Measurements from ENCODE around the gene SLC7A6. TPM values are rescaled to one million over a fixed set of nuclear protein-coding genes. Genes with fewer than 3 reads are reported as not detected.

Gene SLC7A6
- total and polyA plus RNA-seq, 2 of the 13 experiments (the other 11 are each of a cell fraction or from before 2014, with no cell fraction given), result 35.8 to 70.8 TPM

GRCh38 chr16:68328151-68328859, 64.0 kb downstream of the SLC7A6 start (continued):
- TF ChIP-seq PITX1 (CRISPR knock-in tag; IDR thresholded peaks at IDR 0.05) (peak; percentile 49; the same call in 1 of the 2 replicates), ZNF318 (CRISPR knock-in tag; IDR thresholded peaks at IDR 0.05) (no peak), TBL1XR1 (IDR thresholded peaks at IDR 0.05; ENCODE audit: borderline replicate concordance, low read length, partially characterized antibody) (peak; percentile 35), TEF (CRISPR knock-in tag; IDR thresholded peaks at IDR 0.05) (no peak), MEF2D (CRISPR knock-in tag; IDR thresholded peaks at IDR 0.05) (peak; percentile 36; the same call in 1 of the 2 replicates), SP5 (CRISPR knock-in tag; IDR thresholded peaks at IDR 0.05; ENCODE audit: borderline replicate concordance, low read depth) (peak; percentile 60; the same call in 1 of the 2 replicates), KLF15 (CRISPR knock-in tag; IDR thresholded peaks at IDR 0.05; ENCODE audit: borderline replicate concordance) (no peak), MTA1 (CRISPR knock-in tag; IDR thresholded peaks at IDR 0.05; ENCODE audit: borderline replicate concordance) (no peak), ZNF460 (CRISPR knock-in tag; IDR thresholded peaks at IDR 0.05; ENCODE audit: borderline replicate concordance) (no peak), ZBTB20 (CRISPR knock-in tag; IDR thresholded peaks at IDR 0.05; ENCODE audit: borderline replicate concordance, low read depth) (no peak), MXI1 (IDR thresholded peaks at IDR 0.05; ENCODE audit: borderline replicate concordance, low read depth, low read length) (peak; percentile 49; the same call in 1 of the 3 replicates), HNRNPH1 (optimal IDR thresholded peaks at IDR 0.05; ENCODE audit: low read depth, low read length) (no peak), SNRNP70 (IDR thresholded peaks at IDR 0.05; ENCODE audit: low read depth, low read length) (no peak), ZKSCAN5 (CRISPR knock-in tag; IDR thresholded peaks at IDR 0.05) (no peak), NFYC (CRISPR knock-in tag; IDR thresholded peaks at IDR 0.05) (no peak; the same call in 1 of the 2 replicates), FOXC1 (CRISPR knock-in tag; IDR thresholded peaks at IDR 0.05; ENCODE audit: borderline replicate concordance) (peak; percentile 70; the same call in 1 of the 2 replicates), ZNF496 (CRISPR knock-in tag; IDR thresholded peaks at IDR 0.05; ENCODE audit: insufficient replicate concordance) (no peak), ZNF224 (CRISPR knock-in tag; IDR thresholded peaks at IDR 0.05) (no peak)
- TF ChIP-seq, protein P1, sequence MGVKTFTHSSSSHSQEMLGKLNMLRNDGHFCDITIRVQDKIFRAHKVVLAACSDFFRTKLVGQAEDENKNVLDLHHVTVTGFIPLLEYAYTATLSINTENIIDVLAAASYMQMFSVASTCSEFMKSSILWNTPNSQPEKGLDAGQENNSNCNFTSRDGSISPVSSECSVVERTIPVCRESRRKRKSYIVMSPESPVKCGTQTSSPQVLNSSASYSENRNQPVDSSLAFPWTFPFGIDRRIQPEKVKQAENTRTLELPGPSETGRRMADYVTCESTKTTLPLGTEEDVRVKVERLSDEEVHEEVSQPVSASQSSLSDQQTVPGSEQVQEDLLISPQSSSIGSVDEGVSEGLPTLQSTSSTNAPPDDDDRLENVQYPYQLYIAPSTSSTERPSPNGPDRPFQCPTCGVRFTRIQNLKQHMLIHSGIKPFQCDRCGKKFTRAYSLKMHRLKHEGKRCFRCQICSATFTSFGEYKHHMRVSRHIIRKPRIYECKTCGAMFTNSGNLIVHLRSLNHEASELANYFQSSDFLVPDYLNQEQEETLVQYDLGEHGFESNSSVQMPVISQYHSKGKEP (CRISPR knock-in tag; IDR thresholded peaks at IDR 0.05), result no peak
